ENCODE measurements around the gene RPS6KA5. TPM values are rescaled to one million over a fixed set of nuclear protein-coding genes. Genes with fewer than 3 reads are reported as not detected.
A peak's percentile ranks its signal among the peaks of the same experiment; 100 is the strongest.
"Not testable (repeated sequence)": the region's sequence is repeated elsewhere in the genome, so short reads cannot be mapped to it uniquely, and the experiment has no call there.

RPS6KA5 gene
- polyA plus RNA-seq, 1 donor: 7.4 TPM

DNA sequence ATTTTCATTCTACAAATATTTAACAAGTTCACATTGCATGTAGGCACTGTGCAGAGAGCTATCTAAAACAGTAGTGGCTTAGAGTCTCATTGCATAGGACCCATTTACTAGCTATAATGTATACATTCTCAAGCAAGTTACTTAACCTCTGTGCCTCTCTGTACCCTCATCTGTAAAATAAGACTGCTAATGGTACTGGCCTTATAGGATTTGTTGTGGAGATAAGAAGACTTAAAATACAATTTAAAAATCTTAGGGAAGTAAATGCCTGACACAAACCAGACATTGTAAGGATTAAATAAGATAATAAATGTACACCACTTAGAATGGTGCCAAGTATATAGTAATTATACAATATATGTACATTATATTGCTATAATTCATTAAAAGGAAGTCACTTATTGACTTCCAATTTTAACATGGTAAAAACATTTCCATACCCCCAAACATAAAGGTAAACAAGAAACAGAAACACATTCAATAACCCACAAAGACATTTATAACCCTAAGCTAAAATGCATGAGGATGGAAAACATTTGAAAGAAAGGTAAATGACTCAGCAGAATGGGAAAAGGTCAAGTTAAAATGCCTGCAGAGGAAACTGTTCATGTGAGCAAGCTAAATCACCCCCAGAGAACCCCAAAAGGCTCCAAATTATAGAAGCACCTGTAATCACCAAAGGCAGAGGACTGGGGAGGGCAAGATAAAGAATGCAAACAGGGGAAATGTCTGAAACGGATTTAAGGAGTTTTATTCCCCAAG lies 30.8 kb downstream of the RPS6KA5 start:
- no peak for DNase-seq (ENCODE audit: low read depth)

- DNase-seq (ENCODE audit: low read depth): no peak
These were observed 32.9 kb downstream of the RPS6KA5 start for GRCh38 chr14:91027561-91027960.

- not testable (repeated sequence) for DNase-seq (ENCODE audit: low read depth)
These were observed 37.8 kb downstream of the RPS6KA5 start for GRCh38 chr14:91022622-91023028.

GRCh38 chr14:91021991-91022621 lies 38.3 kb downstream of the RPS6KA5 start:
- no peak for DNase-seq (ENCODE audit: low read depth)

GRCh38 chr14:91021115-91021514 lies 39.3 kb downstream of the RPS6KA5 start:
- DNase-seq (ENCODE audit: low read depth): no peak

GRCh38 chr14:91019673-91020072 lies 40.8 kb downstream of the RPS6KA5 start:
- no peak for DNase-seq (ENCODE audit: low read depth)

GRCh38 chr14:91018481-91018880 lies 42.0 kb downstream of the RPS6KA5 start:
- no peak for DNase-seq (ENCODE audit: low read depth)

GRCh38 chr14:91016800-91017410 lies 43.5 kb downstream of the RPS6KA5 start:
- no peak for DNase-seq (ENCODE audit: low read depth)

DNA sequence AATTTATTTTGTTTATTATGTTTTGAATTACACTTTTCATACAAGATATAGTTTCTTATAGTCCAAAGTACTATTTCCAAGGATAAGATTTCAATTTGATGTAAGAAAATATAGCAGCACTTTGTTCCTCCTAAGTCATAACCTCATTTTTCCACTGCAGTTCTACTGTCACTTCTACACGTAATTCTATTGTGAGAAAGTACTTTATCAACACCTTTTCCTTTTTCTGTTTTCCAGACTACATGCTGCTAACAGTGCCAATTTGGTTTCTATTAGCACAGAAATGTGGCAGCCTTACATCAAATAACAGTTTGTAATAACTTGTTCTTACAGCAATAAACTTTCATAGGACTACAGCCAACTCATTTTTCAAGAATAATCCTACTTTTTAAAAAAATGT lies 45.0 kb downstream of the RPS6KA5 start:
- DNase-seq (ENCODE audit: low read depth): no peak

DNA sequence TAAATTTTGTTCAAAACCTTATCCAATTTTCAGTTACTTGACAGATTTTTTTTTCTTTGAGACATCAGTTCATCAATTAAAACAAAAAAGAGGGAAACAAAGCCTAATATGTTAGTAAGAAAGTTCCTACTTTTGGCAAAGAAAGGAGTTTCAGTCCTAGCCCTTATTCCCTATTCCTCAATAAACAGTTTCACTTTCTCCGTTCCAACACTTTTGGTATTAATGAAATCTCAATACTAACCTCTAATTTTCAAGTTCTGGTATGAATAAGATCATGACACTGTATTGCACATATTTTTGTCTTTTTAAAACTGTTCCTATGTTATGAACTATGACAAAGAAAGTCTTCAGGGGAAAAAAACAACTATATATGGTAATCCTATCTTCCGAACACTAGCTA lies 48.4 kb downstream of the RPS6KA5 start:
- DNase-seq (ENCODE audit: low read depth): no peak

DNA sequence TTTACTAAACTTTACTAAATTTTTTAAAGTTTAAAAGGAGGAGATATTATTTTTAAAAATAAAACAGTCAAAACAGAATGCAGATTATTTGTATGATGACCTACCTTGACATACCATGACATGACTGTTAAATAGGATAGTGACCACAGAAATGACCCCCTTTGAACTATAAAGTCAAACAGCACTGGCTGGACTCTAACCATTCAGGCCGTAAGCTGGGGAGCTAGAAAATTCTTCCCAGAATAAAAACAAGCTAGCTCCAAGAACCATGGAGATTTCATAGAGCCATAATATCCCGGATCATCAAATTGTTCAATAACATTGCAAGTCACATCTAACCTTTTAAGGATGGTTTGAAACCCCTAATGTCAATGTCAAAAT lies 50.3 kb downstream of the RPS6KA5 start:
- DNase-seq (ENCODE audit: low read depth): no peak

DNA sequence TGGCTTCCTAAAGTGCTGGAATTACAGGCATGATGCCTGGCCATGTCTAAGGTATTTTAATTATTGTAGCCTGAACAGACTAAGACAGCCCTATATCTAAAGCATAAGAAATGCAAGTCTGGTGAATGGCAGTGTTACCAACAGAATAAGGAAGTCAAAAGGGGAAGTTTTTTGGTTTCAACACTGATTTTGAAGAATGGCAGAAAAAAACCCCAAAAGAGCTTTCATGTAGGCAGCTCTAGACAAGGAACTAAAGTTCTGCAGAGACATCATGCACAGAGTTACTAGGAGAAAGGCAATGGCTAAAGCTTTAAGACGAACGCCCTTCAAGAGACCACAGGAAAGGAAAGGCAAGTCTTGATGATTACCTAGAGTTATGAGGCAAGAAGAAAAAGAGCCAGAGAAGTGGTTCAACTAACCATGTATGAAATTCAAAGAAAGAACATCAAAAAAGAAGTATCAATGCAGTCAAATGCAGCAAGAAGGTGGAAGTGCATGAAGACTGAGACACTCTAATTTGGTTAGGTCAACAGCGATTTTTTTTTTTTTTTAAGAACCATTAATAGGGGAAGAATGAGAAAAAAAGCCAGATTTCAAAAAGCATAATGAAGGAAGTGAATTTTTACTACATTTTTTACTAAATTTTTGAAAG lies 50.8 kb downstream of the RPS6KA5 start:
- DNase-seq (ENCODE audit: low read depth): no peak

DNA sequence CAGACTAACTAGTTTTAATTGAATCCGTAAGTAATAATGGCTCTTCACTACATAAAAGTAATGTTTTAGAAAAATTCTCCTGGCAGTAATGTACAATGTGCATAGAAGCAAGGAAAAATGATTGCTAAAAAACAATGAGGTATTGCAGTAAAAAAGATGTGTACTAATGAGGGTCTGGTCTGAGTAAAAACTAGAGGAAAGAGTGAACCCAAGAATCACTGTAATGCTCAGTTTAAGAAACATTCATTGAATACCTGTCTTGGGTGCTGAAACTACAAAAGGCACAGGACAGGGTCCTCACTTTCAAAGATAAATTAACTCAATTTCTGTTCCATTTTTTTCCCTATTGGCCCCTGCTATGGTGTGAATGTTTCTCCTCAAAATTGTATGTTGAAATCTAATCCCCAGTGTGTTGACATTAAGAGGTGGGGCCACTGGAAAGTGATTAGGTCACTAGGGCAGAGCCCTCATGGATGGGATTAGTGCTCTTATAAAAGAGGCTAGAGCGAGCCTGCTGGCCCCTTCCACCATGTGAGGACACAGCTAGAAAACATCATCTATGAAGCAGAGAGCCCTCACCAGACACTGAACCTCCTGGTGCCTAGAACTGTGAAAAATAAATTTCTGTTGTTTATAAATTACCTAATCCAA lies 51.6 kb downstream of the RPS6KA5 start:
- no peak for DNase-seq (ENCODE audit: low read depth)

DNA sequence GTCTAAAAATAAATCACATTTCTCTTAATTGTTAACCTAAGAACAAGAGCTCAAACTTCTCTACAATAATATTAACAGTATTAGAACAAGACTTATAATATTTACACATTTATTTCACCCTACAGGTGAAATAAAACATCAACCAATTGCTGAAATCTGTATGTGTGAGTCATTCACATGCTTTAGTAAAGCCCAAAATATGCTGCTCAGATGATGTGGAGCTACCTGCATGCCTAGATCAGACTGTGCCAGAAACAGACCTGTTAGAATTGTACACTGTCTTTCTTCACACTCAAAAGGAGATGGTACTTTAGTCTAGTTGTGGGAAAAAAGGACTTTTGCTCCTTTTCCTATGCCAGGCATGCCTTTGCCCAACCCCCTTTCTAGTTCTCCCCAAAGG lies 54.7 kb downstream of the RPS6KA5 start:
- no peak for DNase-seq (ENCODE audit: low read depth)

GRCh38 chr14:91004987-91005386 lies 55.5 kb downstream of the RPS6KA5 start:
- peak; percentile 87 for DNase-seq (ENCODE audit: low read depth)

DNA sequence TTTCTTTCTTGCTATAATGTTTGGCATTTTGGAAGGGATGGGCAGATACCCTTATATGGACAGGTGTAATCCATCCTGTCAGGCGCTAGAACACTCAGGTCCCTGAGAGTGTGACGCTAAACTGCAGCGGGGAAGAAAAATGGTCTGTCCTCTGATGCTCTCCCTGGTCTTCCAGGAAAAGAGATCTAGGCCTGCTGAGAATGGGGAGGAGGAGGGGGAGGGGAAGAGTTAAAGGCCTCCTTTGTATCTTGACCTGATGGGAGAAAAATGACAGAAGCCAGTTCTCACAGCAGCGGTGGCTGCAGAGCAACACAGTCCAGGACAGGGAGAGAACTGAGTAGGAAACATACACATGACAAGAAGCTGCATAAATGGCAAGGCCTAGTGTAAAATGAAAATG lies 61.1 kb downstream of the RPS6KA5 start:
- DNase-seq (ENCODE audit: low read depth): no peak

- no peak for DNase-seq (ENCODE audit: low read depth)
These were observed 63.5 kb downstream of the RPS6KA5 start for GRCh38 chr14:90996967-90997366.

DNA sequence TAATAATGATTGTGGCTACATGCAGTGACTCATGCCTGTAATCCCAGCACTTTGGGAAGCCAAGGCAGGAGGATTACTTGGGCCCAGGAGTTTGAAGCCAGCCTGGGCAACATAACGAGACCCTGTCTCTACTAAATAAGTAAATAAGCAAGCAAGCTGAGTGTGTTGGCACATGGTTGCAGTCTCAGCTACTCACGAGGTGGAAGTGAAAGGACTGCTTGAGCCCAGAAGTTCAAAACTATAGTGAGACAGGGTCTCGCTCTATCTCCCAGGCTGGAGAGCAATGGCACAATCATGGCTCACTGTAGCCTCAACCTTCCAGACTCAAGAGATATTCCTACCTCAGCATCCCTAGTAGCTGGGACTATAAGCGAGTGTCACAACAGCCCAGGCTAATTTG lies 64.7 kb downstream of the RPS6KA5 start:
- DNase-seq (ENCODE audit: low read depth): no peak

DNA sequence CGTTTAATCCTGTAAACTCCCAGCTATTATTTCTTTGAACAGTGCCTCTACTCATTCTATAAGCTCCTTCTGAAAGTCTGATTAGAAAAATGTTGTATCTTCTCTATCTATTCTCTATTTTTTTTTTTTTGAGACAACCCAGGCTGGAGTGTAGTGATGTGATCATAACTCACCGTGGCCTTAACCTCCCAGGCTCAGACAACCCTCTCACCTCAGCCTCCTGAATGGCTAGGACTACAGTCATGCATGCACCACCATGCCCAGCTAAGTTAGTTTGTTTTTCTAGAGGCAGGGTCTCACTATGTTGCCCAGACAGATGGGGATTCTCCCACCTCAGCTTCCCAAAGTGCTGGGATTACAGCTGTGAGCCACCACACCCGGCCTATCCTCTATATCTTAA lies 66.6 kb downstream of the RPS6KA5 start:
- no peak for DNase-seq (ENCODE audit: low read depth)

DNA sequence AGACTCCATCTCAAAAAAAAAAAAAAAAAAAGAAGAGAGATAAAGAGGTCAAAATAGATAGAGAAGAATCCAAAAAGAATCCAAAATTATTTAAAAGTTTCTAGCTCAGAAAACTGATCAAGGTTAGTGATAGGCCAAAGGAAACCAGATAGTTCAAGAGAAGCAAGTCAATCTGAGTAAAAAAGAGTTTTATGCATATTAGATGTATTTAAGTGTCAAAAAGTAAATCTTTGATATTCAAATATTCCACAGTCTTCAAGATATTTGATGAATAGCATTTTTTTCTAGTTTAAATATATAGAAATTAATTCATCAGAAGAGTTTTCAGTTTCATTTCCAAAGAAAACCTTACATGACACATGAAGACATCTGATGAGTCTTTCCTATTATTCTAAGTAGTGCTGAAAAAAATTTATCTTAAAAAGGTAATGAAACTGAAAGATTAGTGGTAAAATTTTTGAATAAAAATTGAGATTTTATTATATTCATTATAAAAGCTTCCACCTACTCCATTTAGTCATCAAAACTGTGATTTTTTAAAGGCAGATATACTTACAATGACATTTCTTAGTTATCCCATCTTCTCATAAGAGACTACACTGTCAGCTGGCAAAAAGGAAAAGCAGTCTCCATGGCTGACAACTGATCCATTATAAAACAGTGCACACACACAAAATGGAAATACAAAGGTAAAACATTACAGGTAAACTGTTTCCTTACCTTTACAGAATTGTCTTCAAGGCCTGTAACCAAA lies 68.6 kb downstream of the RPS6KA5 start:
- no peak for DNase-seq (ENCODE audit: low read depth)

DNA sequence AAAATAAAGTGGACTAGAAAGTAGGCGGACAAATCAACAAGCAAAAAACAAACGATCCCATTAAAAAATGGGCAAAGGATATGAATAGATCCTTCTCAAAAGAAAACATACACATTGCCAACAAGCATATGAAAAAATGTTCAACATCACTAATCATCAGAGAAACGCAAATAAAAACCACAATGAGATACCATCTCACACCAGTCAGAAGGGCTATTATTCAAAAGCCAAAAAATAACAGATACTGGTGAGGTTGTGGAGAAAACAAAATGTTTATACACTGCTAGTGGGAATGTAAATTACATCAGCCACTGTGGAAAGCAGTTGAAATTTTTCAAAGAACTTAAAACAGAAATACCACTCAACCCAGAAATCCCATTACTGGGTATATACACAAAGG lies 70.3 kb downstream of the RPS6KA5 start:
- no peak for DNase-seq (ENCODE audit: low read depth)

Measured in forelimb muscle (tissue), 1 donor.